Type B pancreatic cell (in vitro differentiated cells): ENCODE data around the gene PRKAR2B. TPM values are rescaled to one million over a fixed set of nuclear protein-coding genes. Genes with fewer than 3 reads are reported as not detected.

ENCODE experiments used
- DNase-seq: peaks from one replicate; pipeline ENCODE4 v3.0.0; 2021; ENCODE audit warnings: mixed read lengths; ENCODE audit not compliant: unreplicated experiment; ENCODE audit errors: extremely low spot score
- H3K27ac Mint-ChIP-seq: 2 replicates; pipeline ENCODE4 v1.8.0; 2021; ENCODE audit warnings: mild to moderate bottlenecking, mixed read lengths
- H3K27me3 Mint-ChIP-seq: 2 replicates; pipeline ENCODE4 v1.8.0; 2021; ENCODE audit warnings: mixed read lengths
- H3K36me3 Mint-ChIP-seq: 2 replicates; pipeline ENCODE4 v1.8.0; 2021; ENCODE audit warnings: mixed read lengths
- H3K4me1 Mint-ChIP-seq: one replicate; pipeline ENCODE4 v1.8.0; 2021; ENCODE audit warnings: mixed read lengths; ENCODE audit not compliant: unreplicated experiment
- H3K4me3 Mint-ChIP-seq: 2 replicates; pipeline ENCODE4 v1.8.0; 2021; ENCODE audit warnings: mild to moderate bottlenecking, mixed read lengths
- H3K9me3 Mint-ChIP-seq: 2 replicates; pipeline ENCODE4 v1.8.0; 2021; ENCODE audit warnings: mixed read lengths
- total RNA-seq: library from RNA; stranded (reverse); gene quantifications from 2 replicates; pipeline ENCODE4 v1.2.1, GENCODE V29; 2021; ENCODE audit warnings: low replicate concordance
- TF ChIP-seq, protein P1 (sequence below): fragments of 200-600 bp; sonication (generic); conservative IDR thresholded peaks from 2 replicates; pipeline ENCODE4 v1.5.0; 2021; ENCODE audit warnings: antibody characterized with exemption, mild to moderate bottlenecking

The PRKAR2B gene
- total RNA-seq, 1 donor from 2014 or later: 7.2 TPM

DNA sequence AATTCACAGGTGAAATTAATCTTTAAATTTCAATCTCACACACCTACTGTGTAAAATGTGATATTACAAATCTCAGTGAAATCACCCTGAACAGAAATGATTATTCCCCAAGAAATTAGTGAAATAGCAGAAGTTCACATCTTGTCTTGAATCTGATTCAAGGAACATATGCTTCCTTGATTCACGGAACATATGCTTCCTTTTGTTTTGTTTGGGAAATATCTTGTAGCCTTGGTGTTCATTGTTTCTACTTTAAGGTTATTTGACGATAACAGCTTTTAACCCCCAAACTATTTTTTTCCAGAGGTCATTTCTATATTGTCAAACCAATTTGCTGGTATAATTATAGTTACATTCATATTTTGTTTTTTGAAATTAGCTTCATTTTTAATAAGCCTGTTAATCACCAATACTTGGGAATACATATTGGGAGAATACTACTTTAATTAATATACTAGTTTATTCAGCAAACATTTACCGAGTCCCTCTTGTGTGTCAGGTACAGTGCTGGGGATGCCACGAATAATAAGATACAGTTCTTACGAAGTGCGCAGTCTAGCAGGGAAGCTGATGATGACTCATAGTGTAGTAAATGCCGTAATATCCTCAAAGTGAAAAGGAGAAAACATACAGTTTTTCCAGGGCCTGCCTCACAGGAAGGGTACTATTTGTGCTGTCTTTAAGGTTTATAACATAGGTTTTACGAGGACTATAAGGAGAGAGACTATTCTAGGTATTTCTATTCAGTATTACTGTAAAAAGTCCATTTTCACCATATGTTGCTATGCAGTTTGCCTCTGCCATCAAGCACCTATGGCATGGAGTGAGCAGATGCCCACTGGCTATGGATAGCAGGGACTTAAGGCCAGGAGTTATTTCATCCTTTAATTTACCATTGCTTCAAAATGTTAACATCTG is 32.5 kb downstream of the PRKAR2B start:
- Mint-ChIP-seq H3K4me3 (no peak overlapping the region), H3K27ac (no peak overlapping the region), H3K4me1 (no peaks in the 10 kb centered on the region), H3K27me3 (no peaks in the 10 kb centered on the region), H3K9me3 (no peaks in the 10 kb centered on the region), H3K36me3 (no peaks in the 10 kb centered on the region)
- no peak for DNase-seq
- TF ChIP-seq, protein P1, sequence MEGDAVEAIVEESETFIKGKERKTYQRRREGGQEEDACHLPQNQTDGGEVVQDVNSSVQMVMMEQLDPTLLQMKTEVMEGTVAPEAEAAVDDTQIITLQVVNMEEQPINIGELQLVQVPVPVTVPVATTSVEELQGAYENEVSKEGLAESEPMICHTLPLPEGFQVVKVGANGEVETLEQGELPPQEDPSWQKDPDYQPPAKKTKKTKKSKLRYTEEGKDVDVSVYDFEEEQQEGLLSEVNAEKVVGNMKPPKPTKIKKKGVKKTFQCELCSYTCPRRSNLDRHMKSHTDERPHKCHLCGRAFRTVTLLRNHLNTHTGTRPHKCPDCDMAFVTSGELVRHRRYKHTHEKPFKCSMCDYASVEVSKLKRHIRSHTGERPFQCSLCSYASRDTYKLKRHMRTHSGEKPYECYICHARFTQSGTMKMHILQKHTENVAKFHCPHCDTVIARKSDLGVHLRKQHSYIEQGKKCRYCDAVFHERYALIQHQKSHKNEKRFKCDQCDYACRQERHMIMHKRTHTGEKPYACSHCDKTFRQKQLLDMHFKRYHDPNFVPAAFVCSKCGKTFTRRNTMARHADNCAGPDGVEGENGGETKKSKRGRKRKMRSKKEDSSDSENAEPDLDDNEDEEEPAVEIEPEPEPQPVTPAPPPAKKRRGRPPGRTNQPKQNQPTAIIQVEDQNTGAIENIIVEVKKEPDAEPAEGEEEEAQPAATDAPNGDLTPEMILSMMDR: no peak

DNA sequence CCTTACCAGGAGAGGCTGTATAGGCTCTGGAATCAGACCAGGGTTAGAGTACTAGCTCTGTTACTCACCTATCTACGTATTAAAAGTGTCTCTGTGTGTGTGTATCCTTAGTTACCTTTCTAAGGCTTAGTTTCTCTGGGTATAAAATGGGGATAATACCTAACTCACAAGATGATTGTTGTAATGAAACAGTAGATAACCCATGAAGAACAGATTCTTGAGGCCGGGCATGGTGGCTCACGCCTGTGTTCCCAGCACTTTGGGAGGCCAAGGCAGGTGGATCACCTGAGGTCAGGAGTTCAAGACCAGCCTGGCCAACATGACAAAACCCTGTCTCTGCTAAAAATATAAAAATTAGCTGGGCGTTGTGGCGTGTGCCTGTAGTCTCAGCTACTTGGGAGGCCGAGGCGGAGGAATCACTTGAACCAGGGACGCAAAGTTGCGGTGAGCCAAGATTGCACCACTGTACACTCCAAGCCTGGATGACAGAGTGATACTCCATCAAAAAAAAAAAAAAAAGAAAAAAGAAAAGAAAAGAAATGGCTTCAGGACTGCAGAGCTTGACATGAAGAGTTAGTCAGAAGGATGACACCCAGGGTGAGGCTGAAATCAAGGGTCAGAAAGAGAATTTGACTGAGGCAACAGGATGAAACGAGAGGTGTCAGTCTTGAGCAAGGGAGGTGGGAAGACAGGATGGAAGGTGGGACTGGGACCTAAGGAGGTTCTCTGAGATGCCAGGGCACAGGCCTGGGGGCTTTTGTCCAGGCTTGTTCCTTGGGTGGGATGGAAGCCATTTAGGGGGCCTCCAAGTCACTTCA is 33.4 kb downstream of the PRKAR2B start:
- Mint-ChIP-seq H3K4me1 (no peaks in the 10 kb centered on the region), H3K36me3 (no peaks in the 10 kb centered on the region), H3K27ac (no peak overlapping the region), H3K9me3 (no peaks in the 10 kb centered on the region), H3K4me3 (no peak overlapping the region), H3K27me3 (no peaks in the 10 kb centered on the region)
- no peak for DNase-seq
- TF ChIP-seq, protein P1: no peak

DNA sequence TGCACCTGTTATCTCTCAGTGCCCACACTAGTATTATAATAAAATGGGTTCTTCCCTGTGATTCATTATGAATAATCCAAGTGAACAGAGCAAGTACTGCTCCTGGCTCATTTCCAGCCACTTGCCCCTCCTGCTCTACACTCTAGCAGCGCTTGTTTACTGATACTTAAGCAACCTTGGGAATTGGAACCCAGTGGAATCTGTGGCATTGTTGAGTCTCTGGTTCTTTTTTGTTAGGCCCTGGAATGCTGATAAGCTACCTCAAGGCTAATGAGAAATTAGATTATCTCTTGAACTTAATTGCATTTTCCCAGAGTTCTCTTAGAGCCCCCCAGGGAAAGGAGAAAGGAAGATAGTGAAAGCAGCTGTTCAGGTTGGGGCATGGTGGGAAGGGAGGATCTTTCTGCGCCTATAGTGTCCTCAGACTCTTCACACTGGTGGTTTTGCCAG is 34.0 kb downstream of the PRKAR2B start:
- Mint-ChIP-seq H3K4me1 (no peaks in the 10 kb centered on the region), H3K27ac (no peak overlapping the region)
- TF ChIP-seq, protein P1: no peak

DNA sequence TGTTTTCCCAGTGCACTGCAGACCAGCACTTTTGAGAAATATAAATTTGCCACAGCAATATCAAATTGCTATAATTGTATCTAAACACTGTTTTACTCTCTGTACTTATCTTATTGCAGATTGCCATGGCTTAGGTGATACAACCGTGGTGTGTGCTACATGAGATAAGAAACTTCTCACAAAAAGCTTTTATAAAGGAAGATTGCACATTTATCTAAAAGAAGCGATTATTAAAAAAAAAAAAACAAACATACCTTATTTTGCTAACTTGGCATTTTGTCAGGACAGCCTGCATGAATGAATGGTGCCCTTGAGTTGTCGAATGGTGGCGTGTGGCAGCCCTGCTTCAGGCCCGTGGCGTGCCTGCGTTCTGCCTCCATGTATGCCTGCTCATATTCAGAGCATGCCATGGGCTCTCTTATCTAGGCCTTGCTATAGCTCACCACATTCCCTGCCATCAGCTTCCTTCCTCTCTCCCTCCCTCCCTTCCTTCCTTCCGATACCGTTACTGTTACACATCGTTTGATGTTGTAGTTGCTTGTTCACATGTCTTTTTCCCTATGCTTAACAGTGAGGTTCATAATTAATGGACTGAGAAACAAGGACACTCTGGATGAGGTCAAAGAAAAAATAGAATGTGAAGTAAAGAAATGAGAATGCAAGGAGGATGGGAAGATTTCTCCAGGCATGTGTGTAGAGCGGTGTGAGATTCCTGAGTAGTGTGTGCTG is 34.9 kb downstream of the PRKAR2B start:
- Mint-ChIP-seq H3K27ac (no peak overlapping the region), H3K4me1 (no peaks in the 10 kb centered on the region), H3K9me3 (no peaks in the 10 kb centered on the region), H3K36me3 (no peaks in the 10 kb centered on the region), H3K4me3 (no peak overlapping the region), H3K27me3 (no peaks in the 10 kb centered on the region)
- TF ChIP-seq, protein P1: no peak
- no peak for DNase-seq

More for the DNA sequence above, 34.0 kb downstream of the PRKAR2B start:
- H3K27me3 Mint-ChIP-seq: no peaks in the 10 kb centered on the region
- no peaks in the 10 kb centered on the region for H3K9me3 Mint-ChIP-seq
- DNase-seq: no peak
- no peaks in the 10 kb centered on the region for H3K36me3 Mint-ChIP-seq
- H3K4me3 Mint-ChIP-seq: no peak overlapping the region

DNA sequence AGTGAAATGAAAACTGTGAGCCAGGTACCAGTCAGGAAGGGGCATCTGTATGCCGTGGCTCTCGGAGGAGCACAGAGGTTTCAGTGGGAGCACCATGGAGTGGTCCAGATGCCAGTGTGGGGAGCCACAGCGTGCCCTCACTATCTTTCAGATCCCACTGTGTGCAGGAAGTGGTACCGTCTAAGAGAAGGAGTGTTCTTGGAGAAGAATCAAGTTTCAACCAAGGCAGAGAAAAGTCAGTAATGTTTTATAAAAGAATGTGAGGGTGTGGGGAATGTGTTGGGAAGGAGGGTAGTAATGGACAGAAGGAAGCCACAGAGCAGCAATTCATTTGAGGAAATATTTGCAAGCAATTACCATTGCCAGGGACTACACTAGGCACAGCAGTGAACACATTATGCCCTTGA is 35.6 kb downstream of the PRKAR2B start:
- Mint-ChIP-seq H3K27me3 (no peaks in the 10 kb centered on the region), H3K9me3 (no peaks in the 10 kb centered on the region), H3K4me1 (no peaks in the 10 kb centered on the region), H3K27ac (no peak overlapping the region), H3K36me3 (no peaks in the 10 kb centered on the region), H3K4me3 (no peak overlapping the region)
- TF ChIP-seq, protein P1: no peak
- no peak for DNase-seq
